GM18909 (cell line): ENCODE results near the gene KDM3A.

ENCODE experiments used
- ATAC-seq: cut with Tn5 transposase; IDR thresholded peaks from one replicate; pipeline ENCODE4 v1.9.1; 2021; ENCODE audit warnings: mild to moderate bottlenecking; ENCODE audit not compliant: unreplicated experiment, poor library complexity

Gene KDM3A

DNA sequence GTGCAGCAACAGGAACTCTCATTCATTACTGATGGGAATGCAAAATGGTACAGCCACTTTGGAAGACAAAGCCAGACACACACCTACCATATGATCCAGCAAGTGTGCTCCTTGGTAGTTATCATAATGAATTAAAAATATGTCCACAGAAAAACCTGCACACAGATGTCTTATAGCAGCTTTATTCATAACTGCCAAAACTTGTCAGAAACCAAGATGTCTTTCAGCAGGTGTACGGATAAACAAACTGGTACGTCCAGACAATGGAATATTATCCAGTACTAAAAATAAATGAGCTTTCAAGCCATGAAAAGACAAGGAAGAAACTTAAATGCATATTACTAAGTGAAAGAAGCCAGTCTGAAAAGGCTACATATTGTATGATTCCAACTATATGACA lies 71.7 kb downstream of the KDM3A start:
- no peak for ATAC-seq

DNA sequence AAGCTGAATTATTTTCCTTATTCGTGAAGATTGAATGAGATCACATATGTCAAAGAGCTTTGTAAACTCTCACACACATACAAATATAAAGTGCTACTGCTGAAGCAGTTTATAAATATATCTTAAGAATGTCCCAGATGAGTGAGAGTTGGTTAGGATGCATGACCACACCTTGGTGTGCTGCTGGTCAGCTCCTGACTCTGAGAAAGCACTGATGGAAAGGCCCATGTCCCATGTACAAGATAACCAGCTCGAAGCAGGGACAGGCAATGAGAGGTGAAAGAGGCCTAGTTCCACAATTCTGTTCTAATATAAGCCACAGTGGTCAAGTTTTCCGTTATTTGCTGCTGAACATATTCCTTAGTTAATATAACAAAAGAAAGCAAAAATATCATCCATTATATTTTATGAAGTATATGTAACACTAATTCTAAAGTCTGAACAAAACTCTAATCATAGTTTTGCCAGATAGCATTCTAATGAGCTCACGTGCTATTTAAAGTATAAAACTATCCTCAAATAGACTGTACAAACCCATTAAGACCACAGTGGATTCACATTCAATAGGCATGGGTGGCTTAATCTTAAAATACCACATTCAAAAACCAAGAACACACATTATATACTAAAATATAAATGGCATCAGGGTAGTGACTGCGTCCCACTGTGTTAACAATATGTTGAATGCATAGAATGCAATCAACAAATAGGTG lies 72.9 kb downstream of the KDM3A start:
- ATAC-seq = no peak

DNA sequence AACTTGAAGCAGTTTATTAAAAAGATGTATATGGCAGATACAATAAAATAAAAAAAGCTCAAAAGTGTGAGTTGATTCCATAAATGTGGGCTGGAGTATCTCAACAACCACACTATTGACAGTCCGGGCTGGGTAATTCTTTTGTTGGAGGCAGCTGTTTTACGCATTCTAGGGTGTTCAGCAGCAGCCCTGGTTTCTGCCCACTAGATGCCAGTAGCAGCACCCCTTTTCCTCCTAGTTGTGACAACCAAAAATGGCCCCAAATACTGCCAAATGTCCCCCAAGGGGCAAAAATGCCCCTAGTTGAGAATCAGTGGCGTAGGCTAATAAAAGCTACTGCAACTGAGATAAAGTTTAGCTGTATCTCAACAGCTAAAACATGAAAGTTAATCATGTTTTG lies 77.3 kb downstream of the KDM3A start:
- no peak for ATAC-seq

DNA sequence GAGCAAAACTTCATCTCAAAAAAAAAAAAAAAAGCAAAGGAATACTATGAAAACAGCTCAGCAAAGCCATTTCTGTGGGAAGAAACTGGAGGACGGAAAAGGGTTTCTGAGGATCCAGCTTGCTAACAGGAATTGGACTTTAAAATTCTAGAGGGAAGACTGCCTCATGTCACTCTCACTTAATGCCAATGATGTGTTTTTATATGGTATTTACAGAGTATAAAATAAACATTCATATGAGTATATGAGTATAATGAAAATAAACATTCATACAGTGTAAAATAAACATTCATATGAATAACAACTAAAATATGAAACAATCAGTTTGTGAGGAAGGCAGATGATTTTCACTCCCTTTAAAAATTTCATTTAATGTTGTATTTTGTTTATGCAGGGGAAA lies 78.2 kb downstream of the KDM3A start:
- no peak for ATAC-seq

DNA sequence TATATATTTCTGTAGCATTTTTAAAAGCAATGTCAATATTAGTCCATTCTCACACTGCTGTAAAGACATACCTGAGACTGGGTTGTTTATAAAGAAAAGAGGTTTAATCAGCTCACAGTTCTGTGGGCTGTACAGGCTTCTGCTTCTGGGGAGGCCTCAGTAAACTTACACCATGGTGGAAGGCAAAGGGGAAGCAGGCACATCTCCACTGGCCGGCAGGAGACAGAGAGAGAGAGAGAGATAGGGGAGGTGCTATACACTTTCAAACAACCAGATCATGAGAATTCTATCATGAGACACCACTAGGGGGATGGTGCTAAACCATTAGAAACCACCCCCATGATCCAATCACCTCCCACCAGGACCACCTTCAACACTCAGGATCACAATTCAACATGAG lies 79.0 kb downstream of the KDM3A start:
- ATAC-seq = no peak

DNA sequence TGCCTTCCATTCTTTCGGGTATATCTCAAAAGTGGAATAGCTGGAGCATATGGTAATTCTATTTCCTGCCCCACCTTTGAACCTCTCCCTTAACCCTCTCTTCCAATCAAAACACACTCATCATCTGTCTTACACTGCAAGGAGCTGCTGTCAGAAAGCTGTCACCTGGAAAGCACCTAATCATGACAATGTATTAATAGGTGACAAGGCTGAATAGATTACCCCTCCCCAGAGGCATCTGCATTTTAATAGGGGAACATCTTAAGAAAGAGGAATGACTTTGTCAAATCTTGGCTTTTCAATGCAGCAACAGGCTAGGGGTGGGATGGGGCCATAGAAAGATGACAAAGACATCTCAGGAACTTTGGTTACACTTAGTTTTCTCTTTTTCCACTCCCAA lies 80.8 kb downstream of the KDM3A start:
- no peak for ATAC-seq

DNA sequence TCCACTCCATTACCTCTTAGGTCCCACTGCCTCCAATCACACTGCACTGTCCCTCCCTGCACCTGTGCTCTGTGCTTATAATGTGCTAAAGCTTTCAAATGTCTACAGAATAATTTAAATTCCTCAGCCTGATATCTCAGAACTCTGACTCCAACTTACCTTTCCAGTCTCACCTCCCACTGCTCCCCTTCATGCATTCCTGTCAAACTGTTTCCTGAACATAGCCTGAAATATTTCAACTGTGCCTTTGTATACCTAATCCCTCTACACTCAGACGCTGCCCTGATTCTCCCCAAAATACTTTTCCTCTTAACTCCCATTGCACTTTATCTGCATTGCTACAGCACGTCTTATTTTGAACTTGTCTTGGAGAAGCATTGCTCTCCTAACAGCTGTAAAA lies 81.5 kb downstream of the KDM3A start:
- ATAC-seq = no peak

DNA sequence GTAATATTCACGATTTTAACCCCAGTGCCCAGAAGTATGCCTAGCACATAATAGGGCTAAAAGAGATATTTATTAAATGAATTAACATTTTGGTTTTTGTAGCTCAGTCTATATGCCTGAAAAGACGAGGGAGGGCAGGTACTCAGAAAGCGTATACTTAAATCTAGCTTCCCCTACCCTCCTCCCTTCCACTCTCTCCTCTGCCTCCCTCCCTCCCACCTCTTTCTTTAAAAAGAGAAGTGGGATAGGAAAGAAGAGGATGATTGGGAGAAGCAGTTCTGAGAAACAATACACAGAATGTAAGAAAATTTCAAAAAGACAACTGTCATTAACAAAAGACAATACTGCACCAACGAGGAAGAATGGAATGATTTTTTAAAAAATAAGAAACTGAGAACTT lies 82.3 kb downstream of the KDM3A start:
- ATAC-seq = no peak

DNA sequence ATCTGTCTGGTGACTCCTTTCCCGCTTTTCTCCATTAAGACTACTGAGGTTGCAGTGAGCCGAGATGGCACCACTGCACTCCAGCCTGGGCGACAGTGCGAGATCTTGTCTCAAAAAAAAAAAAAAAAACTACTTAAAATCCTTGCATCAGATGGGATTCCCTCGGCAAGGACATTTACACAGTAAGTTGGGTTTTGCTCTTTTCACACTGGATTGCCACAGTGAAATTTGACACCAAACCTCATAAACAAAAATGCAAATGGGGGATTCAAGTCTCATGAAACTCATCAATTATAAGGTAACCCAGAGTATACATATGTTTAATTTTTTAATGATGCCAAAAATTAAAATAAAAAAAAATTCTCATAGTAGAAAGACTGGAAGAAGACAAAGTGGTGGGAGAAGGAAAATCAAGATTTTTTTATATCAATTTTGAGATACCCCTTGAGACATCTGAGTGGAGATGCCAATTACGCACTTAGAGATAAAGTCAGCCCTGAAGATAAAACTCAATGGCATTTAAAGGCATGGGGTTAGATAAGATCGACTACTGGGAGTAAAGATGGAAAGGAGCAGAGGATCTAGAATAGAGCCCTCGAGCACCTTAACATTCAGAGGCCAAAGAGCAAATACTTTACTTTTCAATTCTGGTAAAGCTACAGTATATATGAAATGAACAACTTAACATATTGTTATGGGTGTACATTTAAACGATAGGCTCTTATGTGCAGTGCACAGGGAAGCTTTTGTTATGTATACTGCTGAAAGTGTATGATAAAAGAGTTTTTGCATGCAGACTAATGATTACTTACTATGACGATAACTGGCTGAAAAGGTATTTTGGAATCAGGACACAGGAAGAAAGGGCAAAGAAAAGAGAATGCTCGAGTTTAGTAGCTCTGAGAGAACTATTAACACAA lies 84.5 kb downstream of the KDM3A start:
- no peak for ATAC-seq

DNA sequence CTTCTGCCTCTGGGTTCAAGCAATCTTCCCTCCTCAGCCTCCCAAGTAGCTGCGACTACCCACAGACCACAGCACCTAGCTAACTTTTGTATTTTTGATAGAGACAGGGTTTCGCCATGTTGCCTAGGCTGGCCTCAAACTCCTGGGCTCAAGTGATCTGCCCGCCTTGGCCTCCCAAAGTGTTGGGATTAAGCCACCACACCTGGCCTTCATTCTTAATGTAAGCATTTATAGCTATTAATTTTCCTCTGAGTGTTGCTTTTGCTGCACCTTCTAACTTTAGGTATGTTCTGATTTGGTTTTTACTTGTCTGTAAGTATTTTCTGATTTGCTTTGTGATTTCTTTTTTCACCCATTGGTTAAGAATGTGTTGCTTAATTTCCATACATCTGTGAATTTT lies 92.4 kb downstream of the KDM3A start:
- no peak for ATAC-seq

DNA sequence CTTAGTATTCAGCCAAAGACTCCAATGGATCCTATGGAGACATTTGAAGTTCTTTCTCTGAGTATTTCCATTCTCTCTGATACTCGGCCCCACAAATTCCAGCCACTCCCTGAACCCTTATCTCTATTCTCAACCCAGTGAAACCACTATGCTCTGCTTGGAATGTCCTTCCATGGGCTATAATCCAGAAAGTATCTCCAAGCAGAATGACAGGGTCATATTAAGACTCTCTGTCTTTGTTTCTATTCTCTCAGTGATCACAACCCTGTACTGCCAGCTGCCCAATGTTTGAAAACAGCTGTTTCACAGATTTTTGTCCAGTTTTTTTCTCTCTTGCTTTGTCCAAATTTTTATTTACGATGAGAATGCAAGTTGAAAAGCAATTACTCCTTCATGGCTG lies 100.2 kb downstream of the KDM3A start:
- no peak for ATAC-seq
